ENCODE measurements around the gene UBE3D.

The UBE3D gene

GRCh38 chr6:82865461-82865860 lies 200.2 kb downstream of the UBE3D start:
- no peaks in the 10 kb centered on the region for H3K36me3 ChIP-seq (ENCODE audit: control insufficient read depth in 2 of 2, insufficient read depth in 1 of 2, low read length in 2 of 2)
- H3K9me3 ChIP-seq (ENCODE audit: control insufficient read depth, insufficient read depth, low read depth, low read length) = no peaks in the 10 kb centered on the region
- CTCF ChIA-PET = no interaction called here
- no peaks in the 10 kb centered on the region for H3K4me1 ChIP-seq (ENCODE audit: control insufficient read depth, insufficient read depth, low read length)
- TF ChIP-seq ZNF292 (tag by site-specific recombination; IDR thresholded peaks at IDR 0.05; ENCODE audit: borderline replicate concordance, low read depth) = no peak
- TF ChIP-seq ZFP69B (tag by site-specific recombination; IDR thresholded peaks at IDR 0.05) = no peak
- TF ChIP-seq ZNF791 (tag by site-specific recombination; IDR thresholded peaks at IDR 0.05) = no peak
- TF ChIP-seq ZNF629 (tag by site-specific recombination; IDR thresholded peaks at IDR 0.05) = no peak
- no peak for TF ChIP-seq MZF1 (tag by site-specific recombination; IDR thresholded peaks at IDR 0.05; ENCODE audit: borderline replicate concordance)
- no peak for TF ChIP-seq PRDM1 (tag by site-specific recombination; IDR thresholded peaks at IDR 0.05)
- POLR2A ChIA-PET = no interaction called here
- H3K4me3 ChIP-seq (ENCODE audit: low read depth, low read length) = no peak overlapping the region
- no peak overlapping the region for H3K27ac ChIP-seq (ENCODE audit: extremely low read depth, low read depth, low read length)

GRCh38 chr6:82863781-82864180 lies 201.9 kb downstream of the UBE3D start:
- Histone ChIP-seq H3K27ac (ENCODE audit: extremely low read depth, low read depth, low read length) (no peak overlapping the region), H3K36me3 (ENCODE audit: control insufficient read depth in 2 of 2, insufficient read depth in 1 of 2, low read length in 2 of 2) (no peaks in the 10 kb centered on the region), H3K9me3 (ENCODE audit: control insufficient read depth, insufficient read depth, low read depth, low read length) (no peaks in the 10 kb centered on the region), H3K4me1 (ENCODE audit: control insufficient read depth, insufficient read depth, low read length) (no peaks in the 10 kb centered on the region), H3K4me3 (ENCODE audit: low read depth, low read length) (no peak overlapping the region)
- ChIA-PET POLR2A (no interaction called here), CTCF (interaction anchor here (0.5 kb wide), 1 partner anchor 589 kb away, joined by 3 read pairs; no protein-coding TSS in a partner anchor)
- TF ChIP-seq ZNF701 (tag by site-specific recombination; IDR thresholded peaks at IDR 0.05) = no peak
- no peak for TF ChIP-seq ZNF202 (tag by site-specific recombination; IDR thresholded peaks at IDR 0.05; ENCODE audit: borderline replicate concordance)
- no peak for TF ChIP-seq KLF7 (tag by site-specific recombination; IDR thresholded peaks at IDR 0.05; ENCODE audit: borderline replicate concordance)
- TF ChIP-seq ZNF138 (tag by site-specific recombination; IDR thresholded peaks at IDR 0.05; ENCODE audit: borderline replicate concordance) = no peak
- no peak for TF ChIP-seq ZBTB26 (tag by site-specific recombination; optimal IDR thresholded peaks at IDR 0.05)
- TF ChIP-seq ZNF624 (tag by site-specific recombination; IDR thresholded peaks at IDR 0.05) = no peak
- no peak for TF ChIP-seq TSHZ1 (tag by site-specific recombination; IDR thresholded peaks at IDR 0.05; ENCODE audit: borderline replicate concordance)
- no peak for TF ChIP-seq ZNF549 (tag by site-specific recombination; IDR thresholded peaks at IDR 0.05)
- no peak for TF ChIP-seq ZNF341 (tag by site-specific recombination; IDR thresholded peaks at IDR 0.05; ENCODE audit: low read depth)
- TF ChIP-seq ZNF571 (tag by site-specific recombination; IDR thresholded peaks at IDR 0.05) = no peak
- no peak for TF ChIP-seq ZBTB7A (tag by site-specific recombination; IDR thresholded peaks at IDR 0.05; ENCODE audit: low read depth)
- no peak for TF ChIP-seq ZNF830 (tag by site-specific recombination; IDR thresholded peaks at IDR 0.05; ENCODE audit: low read depth)
- TF ChIP-seq ZFP69B (tag by site-specific recombination; IDR thresholded peaks at IDR 0.05) = no peak
- TF ChIP-seq ZNF248 (tag by site-specific recombination; IDR thresholded peaks at IDR 0.05) = no peak
- TF ChIP-seq ZNF777 (tag by site-specific recombination; IDR thresholded peaks at IDR 0.05; ENCODE audit: borderline replicate concordance) = no peak
- TF ChIP-seq ZNF610 (tag by site-specific recombination; IDR thresholded peaks at IDR 0.05; ENCODE audit: borderline replicate concordance) = no peak
- no peak for TF ChIP-seq ZNF311 (tag by site-specific recombination; IDR thresholded peaks at IDR 0.05; ENCODE audit: borderline replicate concordance)
- TF ChIP-seq ZNF155 (tag by site-specific recombination; IDR thresholded peaks at IDR 0.05) = no peak

All from HEK293 (cell line).